GM18867 (cell line): Measurements from ENCODE around the gene B9D1.

ENCODE experiments used
- ATAC-seq: cut with Tn5 transposase; IDR thresholded peaks from one replicate; pipeline ENCODE4 v1.9.1; 2021; ENCODE audit warnings: mild to moderate bottlenecking, moderate library complexity; ENCODE audit not compliant: unreplicated experiment

Gene B9D1

GRCh38 chr17:19341641-19342610 is 20.6 kb downstream of the B9D1 start:
- no peak for ATAC-seq

- ATAC-seq, result no peak
Observed at GRCh38 chr17:19341211-19341631, 21.3 kb downstream of the B9D1 start.

GRCh38 chr17:19339341-19339815 is 23.1 kb downstream of the B9D1 start:
- ATAC-seq, result no peak

- no peak for ATAC-seq
Observed at GRCh38 chr17:19338031-19338990, 24.2 kb downstream of the B9D1 start.

GRCh38 chr17:19337712-19338023 is 24.9 kb downstream of the B9D1 start:
- ATAC-seq, result no peak

GRCh38 chr17:19336938-19337711 is 25.4 kb downstream of the B9D1 start:
- ATAC-seq, result no peak

GRCh38 chr17:19335951-19336631 is 26.4 kb downstream of the B9D1 start:
- ATAC-seq, result no peak

- no peak for ATAC-seq
Observed at GRCh38 chr17:19334331-19334730, 28.2 kb downstream of the B9D1 start.

- no peak for ATAC-seq
Observed at GRCh38 chr17:19333736-19334290, 28.7 kb downstream of the B9D1 start.

GRCh38 chr17:19333132-19333440 is 29.4 kb downstream of the B9D1 start:
- ATAC-seq, result no peak

GRCh38 chr17:19332371-19333131 is 30.0 kb downstream of the B9D1 start:
- ATAC-seq, result no peak

- no peak for ATAC-seq
Observed at GRCh38 chr17:19331543-19332245, 30.8 kb downstream of the B9D1 start.

- ATAC-seq, result no peak
Observed at GRCh38 chr17:19331134-19331533, 31.4 kb downstream of the B9D1 start.

- ATAC-seq, result no peak
Observed at GRCh38 chr17:19330271-19330670, 32.3 kb downstream of the B9D1 start.

- ATAC-seq, result no peak
Observed at GRCh38 chr17:19329839-19330238, 32.7 kb downstream of the B9D1 start.

- ATAC-seq, result no peak
Observed at GRCh38 chr17:19329136-19329535, 33.4 kb downstream of the B9D1 start.

- no peak for ATAC-seq
Observed at GRCh38 chr17:19328441-19329061, 34.0 kb downstream of the B9D1 start.
